H1 (cell line): ENCODE results near the gene KCNE3.

Experiments
- BCL11A ChIP-seq, 2 experiments: IDR thresholded peaks; one replicate each; pipeline ENCODE4 v1.6.1; 2011; ENCODE audit warnings: low read depth in 2 of 2, low read length in 2 of 2, mild to moderate bottlenecking in 2 of 2
- CBX8 ChIP-seq: fragments of 300-800, 300-1000 bp; sonication (generic); IDR thresholded peaks from 2 replicates; pipeline ENCODE4 v1.7.1; 2016; ENCODE audit warnings: low read depth, low read length, borderline replicate concordance
- EP300 ChIP-seq, 2 experiments: IDR thresholded peaks; 1 replicate in 1 of 2; 2 replicates in 1 of 2; pipeline ENCODE4 v1.6.1; 2011 to 2012; ENCODE audit warnings: low read depth in 2 of 2, low read length in 2 of 2, mild to moderate bottlenecking in 2 of 2, borderline replicate concordance in 1 of 2, inconsistent platforms in 1 of 2, moderate library complexity in 1 of 2
- JUND ChIP-seq: IDR thresholded peaks from 2 replicates; pipeline ENCODE4 v1.6.1; 2011; ENCODE audit warnings: mild to moderate bottlenecking, improper control_type of control experiment, low read length
- KDM5A ChIP-seq: fragments of 200-600 bp; IDR thresholded peaks from 2 replicates; pipeline ENCODE4 v1.7.1; 2012; ENCODE audit warnings: mild to moderate bottlenecking, low read length, inconsistent platforms, mixed read lengths
- POLR2A ChIP-seq, 2 experiments: IDR thresholded peaks; 1 replicate in 1 of 2; 2 replicates in 1 of 2; pipeline ENCODE4 v1.6.1; 2011; ENCODE audit warnings: low read depth in 2 of 2, low read length in 2 of 2, mild to moderate bottlenecking in 2 of 2; ENCODE audit errors: control extremely low read depth in 1 of 2
- POLR2AphosphoS5 ChIP-seq: IDR thresholded peaks from 2 replicates; pipeline ENCODE4 v1.6.1; 2011; ENCODE audit warnings: low read depth, low read length
- RAD21 ChIP-seq, 2 experiments: IDR thresholded peaks in 1 of 2; conservative IDR thresholded peaks in 1 of 2; 2 replicates each; pipeline ENCODE4 v1.6.1; 2011; ENCODE audit warnings: low read depth in 2 of 2, low read length in 2 of 2, improper control_type of control experiment in 1 of 2, inconsistent platforms in 1 of 2, mild to moderate bottlenecking in 1 of 2, moderate library complexity in 1 of 2
- SIN3A ChIP-seq, 2 experiments: IDR thresholded peaks in 1 of 2; conservative IDR thresholded peaks in 1 of 2; 2 replicates each; pipeline ENCODE4 v1.6.1; 2011 to 2012; ENCODE audit warnings: low read length in 2 of 2, improper control_type of control experiment in 1 of 2, low read depth in 1 of 2, mild to moderate bottlenecking in 1 of 2
- SRF ChIP-seq: IDR thresholded peaks from 2 replicates; pipeline ENCODE4 v1.6.1; 2011; ENCODE audit warnings: mild to moderate bottlenecking, low read depth, low read length, moderate library complexity
- TCF12 ChIP-seq: IDR thresholded peaks from 2 replicates; pipeline ENCODE4 v1.6.1; 2011; ENCODE audit warnings: low read depth, mild to moderate bottlenecking, low read length
- ZNF274 ChIP-seq: IDR thresholded peaks from 2 replicates; pipeline ENCODE4 v1.7.0; 2012; ENCODE audit warnings: low read length, borderline replicate concordance; ENCODE audit errors: extremely low read depth
- TF ChIP-seq, protein P1 (sequence below), 3 experiments: IDR thresholded peaks; 1 replicate in 2 of 3; 2 replicates in 1 of 3; pipeline versions ENCODE4 v1.5.1 to v1.6.1; 2011; ENCODE audit warnings: low read length in 3 of 3, mild to moderate bottlenecking in 3 of 3, inconsistent platforms in 2 of 3, low read depth in 1 of 3, moderate library complexity in 1 of 3; ENCODE audit not compliant: insufficient read depth in 1 of 3; ENCODE audit errors: control extremely low read depth in 1 of 3
- TF ChIP-seq, protein P2 (sequence below): IDR thresholded peaks from 2 replicates; pipeline ENCODE4 v1.6.1; 2012; ENCODE audit warnings: inconsistent platforms

DNA sequence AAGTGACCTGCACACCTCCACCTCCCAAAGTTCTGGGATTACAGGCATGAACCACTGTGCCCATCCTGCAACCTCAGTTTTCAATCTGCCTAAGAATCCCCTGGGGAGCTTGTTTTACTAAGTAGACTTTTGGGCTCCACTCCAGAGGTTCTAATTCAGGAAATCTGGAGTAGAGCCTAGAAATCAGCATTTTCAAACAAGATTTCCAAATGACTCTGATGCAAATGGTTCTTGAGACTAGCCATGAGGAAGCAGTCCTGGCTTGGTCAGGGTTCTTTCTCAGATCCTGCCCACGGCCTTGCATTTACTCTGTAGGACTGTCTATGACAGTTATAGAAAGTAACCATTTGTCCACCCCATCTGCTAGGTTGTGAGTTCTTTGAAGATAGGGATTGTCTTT lies 1.6 kb upstream of the KCNE3 start:
- no peak for TF ChIP-seq POLR2A (IDR thresholded peaks at IDR 0.05; ENCODE audit: control extremely low read depth in 1 of 2, low read depth in 2 of 2, low read length in 2 of 2)
- TF ChIP-seq EP300 (IDR thresholded peaks at IDR 0.05; ENCODE audit: borderline replicate concordance in 1 of 2, low read depth in 2 of 2, low read length in 2 of 2), result no peak
- TF ChIP-seq ZNF274, result no peak
- no peak for TF ChIP-seq TCF12
- TF ChIP-seq, protein P1, sequence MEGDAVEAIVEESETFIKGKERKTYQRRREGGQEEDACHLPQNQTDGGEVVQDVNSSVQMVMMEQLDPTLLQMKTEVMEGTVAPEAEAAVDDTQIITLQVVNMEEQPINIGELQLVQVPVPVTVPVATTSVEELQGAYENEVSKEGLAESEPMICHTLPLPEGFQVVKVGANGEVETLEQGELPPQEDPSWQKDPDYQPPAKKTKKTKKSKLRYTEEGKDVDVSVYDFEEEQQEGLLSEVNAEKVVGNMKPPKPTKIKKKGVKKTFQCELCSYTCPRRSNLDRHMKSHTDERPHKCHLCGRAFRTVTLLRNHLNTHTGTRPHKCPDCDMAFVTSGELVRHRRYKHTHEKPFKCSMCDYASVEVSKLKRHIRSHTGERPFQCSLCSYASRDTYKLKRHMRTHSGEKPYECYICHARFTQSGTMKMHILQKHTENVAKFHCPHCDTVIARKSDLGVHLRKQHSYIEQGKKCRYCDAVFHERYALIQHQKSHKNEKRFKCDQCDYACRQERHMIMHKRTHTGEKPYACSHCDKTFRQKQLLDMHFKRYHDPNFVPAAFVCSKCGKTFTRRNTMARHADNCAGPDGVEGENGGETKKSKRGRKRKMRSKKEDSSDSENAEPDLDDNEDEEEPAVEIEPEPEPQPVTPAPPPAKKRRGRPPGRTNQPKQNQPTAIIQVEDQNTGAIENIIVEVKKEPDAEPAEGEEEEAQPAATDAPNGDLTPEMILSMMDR (IDR thresholded peaks at IDR 0.05; ENCODE audit: control extremely low read depth in 1 of 3, insufficient read depth in 1 of 3, low read depth in 1 of 3, low read length in 3 of 3), result no peak
- TF ChIP-seq CBX8, result no peak
- no peak for TF ChIP-seq POLR2AphosphoS5
- TF ChIP-seq KDM5A, result no peak
- TF ChIP-seq, protein P2, sequence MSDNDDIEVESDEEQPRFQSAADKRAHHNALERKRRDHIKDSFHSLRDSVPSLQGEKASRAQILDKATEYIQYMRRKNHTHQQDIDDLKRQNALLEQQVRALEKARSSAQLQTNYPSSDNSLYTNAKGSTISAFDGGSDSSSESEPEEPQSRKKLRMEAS, result no peak
- TF ChIP-seq SIN3A (conservative IDR thresholded peaks at IDR 0.05 in 1 of 2, IDR thresholded peaks at IDR 0.05 in 1 of 2; ENCODE audit: low read depth in 1 of 2, low read length in 2 of 2), result no peak
- TF ChIP-seq RAD21 (IDR thresholded peaks at IDR 0.05 in 1 of 2, conservative IDR thresholded peaks at IDR 0.05 in 1 of 2; ENCODE audit: low read depth in 2 of 2, low read length in 2 of 2), result no peak
- no peak for TF ChIP-seq JUND
- TF ChIP-seq SRF, result no peak
- no peak for TF ChIP-seq BCL11A (IDR thresholded peaks at IDR 0.05; ENCODE audit: low read depth in 2 of 2, low read length in 2 of 2)
